HT1080 (cell line): ENCODE measurements around the gene SORCS2. TPM values are rescaled to one million over a fixed set of nuclear protein-coding genes. Genes with fewer than 3 reads are reported as not detected.

Source experiments
- DNase-seq: peaks from one replicate; pipeline ENCODE4 v3.0.0-alpha.2; 2015; ENCODE audit warnings: low read depth
- total RNA-seq: library from RNA; depleted of rRNA; stranded (reverse); fragments of >200 nt; shearing (Covaris generic); gene quantifications from 2 replicates; pipeline ENCODE4 v1.2.3, GENCODE V29; 2014

SORCS2 gene
- total RNA-seq, 1 experiment from 2014 or later = 5.4 TPM

DNA sequence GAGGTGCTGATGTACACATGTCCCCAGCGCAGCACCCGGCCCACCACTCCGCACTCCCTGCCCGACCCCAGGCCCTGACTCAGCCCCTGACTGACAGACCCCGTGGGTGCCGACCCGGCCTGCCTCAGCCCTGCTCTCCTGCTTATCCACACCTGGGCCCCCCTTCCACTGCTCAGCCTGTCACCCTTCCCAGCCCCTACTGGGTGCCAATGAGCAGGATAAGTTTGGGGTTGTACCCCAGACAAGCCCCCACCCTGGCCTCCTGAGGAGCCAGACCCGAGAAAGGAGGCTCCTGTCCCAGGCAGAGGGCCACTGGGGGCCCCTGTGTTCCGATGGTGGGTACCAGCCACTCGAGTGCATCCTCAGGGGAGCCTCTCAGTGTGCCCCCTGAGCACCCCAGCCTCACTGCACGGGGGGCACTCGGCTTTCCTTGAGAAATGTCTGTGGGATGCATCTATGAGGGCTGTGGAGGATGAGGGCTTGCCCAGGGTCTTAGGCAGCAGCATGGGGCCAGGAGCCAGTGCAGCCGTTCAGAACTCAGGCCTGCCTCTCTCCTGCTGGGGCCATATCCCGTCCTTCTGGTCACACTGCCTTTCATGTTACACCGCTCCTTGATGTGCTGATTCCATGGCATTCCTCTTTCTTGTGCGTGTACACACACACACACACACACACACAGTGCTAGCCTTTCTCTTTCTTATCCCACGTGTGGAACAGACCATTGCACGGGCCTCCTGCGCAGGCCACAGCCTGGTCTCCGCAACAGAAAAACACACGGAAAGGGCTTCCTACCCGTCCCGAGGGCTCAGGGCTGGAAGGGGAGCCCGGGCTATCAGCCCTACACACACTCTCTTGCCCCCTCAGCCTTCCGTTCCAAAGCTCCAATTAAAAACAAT lies 462.5 kb downstream of the SORCS2 start:
- no peak for DNase-seq

DNA sequence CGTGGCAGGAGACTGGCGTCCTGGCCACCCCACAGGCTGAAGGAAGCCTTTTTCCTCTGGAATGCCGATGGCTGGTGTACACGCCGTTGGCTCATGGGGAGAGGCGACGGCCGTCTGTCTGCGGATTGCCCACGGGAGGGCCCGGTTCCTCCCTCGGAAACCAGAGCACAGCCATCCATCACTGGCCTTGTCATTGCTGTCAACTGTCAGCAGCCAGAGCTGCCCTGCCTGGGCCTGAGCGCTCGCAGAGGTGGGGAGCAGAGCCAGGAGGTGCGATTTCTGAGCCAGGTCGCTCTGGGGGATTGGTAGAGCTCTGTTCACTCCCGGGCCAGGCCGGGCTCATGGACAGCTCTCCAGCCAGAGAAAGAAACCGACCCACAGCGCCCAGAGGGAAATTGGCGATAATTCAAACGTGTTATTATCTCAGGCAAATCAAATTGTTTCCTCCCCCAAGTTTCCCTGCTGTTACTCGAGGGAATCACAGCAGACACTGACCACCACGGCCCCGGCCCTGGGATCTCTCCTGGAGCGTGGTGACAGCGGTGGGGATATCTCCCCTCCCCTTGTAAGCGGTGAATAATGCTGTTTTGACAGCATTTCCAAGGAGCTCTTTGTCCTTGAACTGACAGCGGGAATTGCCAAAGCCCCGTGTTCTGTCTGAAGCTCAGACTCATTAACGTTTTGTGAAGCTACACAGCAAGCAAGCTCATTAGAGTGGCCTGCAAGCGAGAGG lies 463.3 kb downstream of the SORCS2 start:
- no peak for DNase-seq

DNA sequence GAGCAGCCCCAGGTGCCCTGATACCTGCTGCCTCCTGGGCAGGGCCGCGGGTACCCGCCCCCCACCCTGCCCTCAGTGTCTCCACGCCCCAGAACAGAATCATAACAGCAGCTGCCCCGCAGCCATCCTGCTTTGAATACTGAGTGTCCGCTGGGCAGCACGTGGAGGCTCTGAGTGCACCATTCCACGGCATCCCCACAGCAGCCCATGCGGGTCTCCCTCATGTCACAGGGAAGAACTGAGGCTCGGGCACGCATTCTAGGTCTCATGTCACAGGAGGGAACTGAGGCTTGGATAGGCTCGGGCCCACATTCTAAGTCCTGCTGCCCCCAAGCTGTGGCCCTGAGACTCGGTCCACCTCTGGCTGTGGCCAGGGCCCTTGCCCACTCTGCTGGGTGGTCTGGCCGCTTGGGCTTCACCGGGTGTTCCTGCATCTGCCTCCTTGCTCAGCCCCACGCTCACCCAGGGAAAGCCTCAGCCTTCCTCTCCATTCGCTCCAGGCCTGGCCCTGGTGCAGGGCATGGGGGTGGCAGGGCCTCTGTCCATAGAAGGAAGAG lies 464.0 kb downstream of the SORCS2 start:
- DNase-seq = no peak

DNA sequence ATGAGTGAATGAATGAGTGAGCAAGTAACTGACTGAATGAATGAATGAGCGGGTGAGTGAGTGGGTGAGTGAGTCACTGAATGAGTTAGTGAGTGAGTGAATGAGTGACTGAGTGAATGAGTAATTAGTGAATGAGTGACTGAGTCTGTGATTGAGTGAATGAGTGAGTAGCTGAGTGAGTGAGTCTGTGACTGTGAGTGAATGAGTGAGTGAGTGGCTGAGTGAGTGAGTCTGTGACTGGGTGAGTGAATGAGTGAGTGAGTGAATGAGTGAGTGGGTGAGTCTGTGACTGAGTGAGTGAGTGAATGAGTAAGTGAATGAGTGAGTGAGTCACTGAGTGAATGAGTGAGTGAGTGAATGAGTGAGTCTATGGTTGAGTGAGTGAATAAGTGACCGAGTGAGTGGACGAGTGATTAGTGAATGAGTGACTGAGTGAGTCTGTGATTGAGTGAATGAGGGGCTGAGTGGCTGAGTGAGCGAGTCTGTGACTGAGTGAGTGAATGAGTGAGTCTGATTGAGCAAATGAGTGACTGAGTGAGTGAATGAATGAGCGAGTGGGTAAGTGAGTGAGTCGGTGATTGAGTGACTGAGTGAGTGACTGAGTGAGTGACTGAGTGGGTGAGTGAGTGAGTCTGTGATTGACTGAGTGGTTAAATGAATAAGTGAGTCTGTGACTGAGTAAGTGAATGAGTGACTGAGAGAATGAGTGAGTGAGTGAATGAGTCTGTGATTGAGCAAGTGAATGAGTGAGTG lies 465.4 kb downstream of the SORCS2 start:
- DNase-seq = no peak

DNA sequence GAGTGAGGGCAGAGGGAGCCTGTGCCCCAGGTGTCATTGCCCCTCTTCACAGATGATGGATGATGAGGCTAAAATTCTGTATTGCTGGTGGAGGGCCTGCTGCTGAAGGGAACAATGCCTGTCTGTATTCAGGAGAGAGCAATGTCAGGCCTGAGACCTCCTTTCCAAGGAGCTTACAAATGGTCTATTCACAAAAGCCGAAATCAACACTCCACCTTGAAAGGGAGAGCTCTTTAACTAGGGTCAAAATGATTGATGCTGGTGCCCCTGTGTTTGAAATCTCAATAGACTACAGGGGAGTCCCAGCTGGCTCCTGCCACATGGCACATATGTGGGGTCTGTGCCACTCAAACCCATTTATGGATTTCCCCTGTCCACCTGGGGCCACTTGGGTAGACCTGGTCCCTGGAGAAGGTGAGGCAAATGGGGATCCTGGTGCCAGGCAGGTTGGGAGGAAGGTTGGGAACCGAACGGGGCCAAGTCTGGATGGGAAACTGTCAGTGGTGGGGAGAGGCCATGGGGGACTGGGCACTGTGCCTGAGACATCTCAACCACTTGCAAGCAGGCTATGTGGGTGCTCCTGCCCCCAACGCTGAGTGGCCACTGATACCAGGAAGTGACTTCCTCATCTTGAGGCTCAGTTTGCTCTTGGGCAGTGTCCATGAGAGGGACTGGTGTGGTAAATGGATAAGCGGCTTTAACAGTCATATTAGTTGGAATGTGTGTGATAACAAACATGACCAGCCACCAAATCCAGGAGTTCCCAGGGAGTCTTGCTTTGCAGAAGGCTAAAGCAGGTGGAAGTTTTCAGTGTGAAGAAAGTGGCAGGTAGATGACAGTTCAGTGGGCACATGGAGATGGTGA lies 466.2 kb downstream of the SORCS2 start:
- DNase-seq = peak; percentile 68

DNA sequence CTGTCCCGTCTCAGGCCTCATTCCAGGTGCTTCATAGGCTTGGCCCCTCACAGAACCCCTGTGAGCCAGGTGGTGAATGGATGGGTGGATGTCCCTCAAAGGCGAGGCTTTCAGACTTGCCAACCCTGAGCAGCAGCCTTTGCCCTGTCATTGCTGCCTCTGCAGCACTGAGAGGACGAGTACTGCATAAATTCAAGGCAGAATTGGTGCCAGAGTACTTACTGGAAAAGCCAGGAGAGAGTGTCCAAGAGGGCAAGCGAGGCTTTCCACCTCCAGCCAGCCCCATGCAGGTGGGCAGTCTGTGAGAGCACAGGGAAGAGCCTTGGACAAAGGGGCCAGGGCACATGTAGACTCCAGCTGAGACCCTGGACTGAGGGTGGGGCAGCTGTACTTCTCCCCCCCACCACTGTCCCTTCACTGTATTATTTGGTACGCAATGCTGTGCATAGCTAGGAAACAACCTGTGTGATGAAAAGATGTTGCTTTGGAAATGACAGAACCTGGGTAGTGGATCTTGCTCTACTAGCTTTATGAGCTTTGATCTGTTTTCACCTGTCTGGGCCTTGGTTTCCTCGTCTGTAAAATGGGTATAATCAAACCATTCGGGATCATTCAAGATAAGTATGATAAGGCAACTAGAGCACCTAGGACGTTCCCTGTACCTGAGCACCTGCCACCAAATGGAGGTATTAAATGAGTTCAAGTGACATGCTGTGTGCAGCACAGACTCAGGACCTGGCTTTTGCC lies 467.3 kb downstream of the SORCS2 start:
- no peak for DNase-seq

DNA sequence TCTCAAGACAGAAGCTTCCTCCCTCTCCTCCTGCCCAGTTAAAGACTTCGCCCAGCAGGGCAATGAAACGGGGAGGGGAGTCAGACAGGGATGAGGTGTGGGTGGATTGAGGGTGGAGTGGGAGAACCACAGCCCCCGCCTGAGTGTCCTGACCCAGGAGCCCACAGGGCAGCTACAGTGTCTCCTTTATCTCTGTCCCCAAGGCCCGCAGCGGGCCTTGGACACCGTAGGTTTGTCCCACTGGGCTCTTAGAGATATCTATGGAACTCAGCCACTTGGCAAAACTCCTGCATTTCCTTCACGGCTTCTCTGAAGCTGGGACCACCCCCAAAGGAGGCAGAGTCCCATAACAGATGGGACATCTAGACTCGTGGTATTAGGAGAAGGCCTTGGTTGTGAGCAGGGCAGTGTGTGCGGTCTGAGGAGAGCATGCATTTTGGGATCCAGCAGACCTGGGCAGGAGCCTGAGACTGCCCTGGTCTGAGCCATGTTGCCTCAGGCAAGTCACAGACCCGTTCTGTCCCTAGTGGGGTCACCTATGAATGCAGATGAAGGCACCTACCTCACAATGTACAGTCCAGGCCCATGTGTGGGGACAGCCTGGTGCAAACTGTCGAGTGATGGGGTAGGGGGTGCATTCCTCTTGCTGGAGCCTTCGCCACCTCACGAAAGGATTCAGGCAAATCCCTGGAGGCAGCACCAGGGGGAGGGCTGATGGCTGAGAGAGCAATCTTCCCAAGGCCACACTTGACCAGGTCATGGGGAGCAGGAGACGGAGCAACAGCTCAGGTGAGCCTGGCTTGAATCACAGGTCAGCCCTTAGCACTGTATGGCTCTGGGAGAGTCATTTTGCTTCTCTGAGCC lies 468.1 kb downstream of the SORCS2 start:
- DNase-seq = no peak

DNA sequence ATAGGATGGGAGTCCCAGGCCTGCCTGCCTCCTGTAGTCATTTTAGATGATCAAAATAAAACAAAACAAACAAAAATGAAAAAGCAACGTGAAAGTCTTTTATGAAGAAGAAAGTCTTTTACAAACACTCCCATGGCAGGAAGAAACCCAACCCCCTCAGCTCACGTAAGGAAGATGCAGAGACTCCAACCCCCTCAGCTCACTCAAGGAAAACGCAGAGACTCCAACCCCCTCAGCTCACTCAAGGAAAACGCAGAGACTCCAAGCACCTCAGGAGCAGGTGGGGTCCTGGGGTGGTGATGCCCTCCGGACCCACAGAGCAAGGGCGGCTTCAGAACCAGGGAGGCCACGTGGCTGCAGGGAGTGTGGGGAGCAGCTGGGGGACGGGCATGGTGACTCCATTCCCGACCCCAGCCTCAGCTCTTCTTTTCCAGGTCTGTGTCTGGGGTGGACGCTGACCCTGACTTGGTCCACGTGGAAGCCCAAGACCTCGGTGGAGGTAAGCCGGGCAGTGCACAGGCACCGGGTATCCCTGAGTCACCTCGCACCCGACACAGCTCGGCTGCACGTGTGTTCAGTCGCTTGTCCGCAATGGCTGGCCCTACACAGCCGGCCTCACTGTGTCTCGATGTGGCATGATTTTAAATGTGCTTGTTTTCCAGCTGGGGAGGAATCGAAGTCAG lies 468.9 kb downstream of the SORCS2 start:
- no peak for DNase-seq

DNA sequence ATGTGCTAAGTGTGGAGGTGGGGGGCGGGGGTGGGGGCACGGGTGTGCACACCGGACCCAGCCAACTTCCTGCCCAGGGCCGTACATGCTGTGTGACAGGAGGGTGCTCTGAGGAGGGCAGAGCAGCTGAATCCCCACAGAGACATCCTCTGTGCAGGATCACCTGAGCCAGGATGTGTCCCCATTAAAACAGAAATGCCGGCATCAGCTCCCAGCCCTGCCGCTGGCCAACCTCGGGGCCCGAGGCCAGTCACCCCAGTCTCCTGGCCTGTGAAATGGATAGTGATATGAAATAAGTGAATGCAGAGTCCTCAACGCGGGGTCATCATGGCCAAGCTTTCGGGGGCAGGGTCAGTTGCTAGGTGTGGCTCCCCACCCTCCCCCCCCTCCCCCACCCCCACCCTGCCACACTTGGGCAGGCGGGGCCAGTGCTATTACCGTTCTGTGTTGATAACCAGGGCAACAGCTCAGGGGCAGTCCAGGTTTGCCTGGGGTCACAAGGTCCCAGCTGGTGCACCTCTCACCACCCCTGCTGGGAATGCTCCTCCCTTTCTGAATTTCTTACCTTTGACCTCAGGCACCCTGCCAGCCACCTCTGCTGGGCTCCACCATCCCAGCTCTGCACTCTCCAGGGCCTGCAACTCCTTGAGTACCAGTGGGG lies 469.6 kb downstream of the SORCS2 start:
- DNase-seq = no peak

DNA sequence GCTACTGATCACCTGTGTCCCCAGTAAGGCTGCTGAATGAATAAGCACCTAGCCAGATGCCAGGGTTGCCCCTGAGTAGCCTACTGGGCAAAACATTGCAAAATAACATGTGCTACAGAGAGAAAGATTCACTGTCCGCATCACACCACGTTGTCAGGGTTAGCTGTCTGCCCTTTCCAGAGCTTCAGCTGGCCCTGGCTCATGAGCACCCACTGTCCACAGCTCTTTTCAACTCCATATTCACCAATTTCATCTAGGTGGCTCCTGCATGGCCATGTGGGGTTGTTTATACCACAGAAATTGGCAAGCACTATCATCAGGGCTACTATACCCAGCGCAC lies 470.1 kb downstream of the SORCS2 start:
- no peak for DNase-seq

DNA sequence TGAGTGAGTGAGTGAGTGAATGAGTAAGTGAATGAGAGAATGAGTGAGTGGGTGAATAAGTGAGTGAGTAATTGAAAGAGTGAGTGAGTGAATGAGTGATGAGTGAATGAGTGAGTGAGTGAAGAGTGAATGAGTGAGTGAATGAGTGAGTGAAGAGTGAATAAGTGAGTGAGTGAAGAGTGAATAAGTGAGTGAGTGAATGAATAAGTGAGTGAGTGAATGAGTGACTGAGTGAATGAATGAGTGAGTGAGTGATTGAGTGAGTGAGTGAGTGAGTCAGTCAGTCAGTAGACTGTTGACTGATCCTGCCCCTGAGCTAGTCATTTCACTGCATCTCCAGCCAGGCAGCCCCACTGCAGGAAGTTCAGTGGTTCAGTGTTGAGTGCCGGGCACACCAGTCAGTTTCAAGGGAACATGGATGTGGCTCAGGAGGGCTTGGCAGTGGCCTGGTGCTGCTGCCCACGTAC lies 470.8 kb downstream of the SORCS2 start:
- peak; percentile 49 for DNase-seq

DNA sequence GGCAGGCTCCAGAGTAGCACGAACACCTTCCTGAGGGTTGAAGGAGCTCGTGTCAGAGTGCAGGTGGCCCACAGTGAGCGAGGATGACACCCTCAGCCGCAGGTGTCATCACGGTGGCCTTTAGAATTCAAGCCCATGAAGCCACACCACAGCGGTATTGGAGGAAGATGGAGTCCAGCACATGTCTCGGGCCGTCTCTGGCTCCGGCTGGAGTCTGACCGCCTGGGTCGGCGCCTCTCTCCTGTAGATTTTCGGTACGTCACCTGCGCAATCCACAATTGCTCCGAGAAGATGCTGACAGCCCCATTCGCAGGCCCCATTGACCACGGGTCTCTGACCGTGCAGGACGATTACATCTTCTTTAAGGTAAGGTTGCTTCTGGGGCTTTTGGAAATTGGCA lies 471.8 kb downstream of the SORCS2 start:
- no peak for DNase-seq

DNA sequence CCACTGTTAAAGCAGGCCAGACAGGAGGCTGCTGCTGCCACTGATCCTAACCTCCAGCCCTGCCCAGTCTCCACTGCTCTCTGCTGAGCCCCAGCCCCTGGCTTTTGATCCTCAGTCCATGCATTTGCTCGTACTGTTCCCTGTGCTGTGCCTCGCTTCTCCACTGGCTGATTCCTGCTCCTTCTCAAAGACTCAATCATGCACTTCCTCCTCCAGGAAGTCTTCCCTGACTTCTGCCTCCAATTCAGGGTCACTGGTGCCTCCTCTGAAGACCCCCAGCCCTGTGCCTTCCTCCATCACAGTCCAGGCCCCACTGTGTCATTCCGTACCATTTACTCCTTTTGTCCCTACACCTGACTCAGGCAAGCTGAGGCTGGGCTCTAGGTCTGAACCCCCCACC lies 473.0 kb downstream of the SORCS2 start:
- no peak for DNase-seq

DNA sequence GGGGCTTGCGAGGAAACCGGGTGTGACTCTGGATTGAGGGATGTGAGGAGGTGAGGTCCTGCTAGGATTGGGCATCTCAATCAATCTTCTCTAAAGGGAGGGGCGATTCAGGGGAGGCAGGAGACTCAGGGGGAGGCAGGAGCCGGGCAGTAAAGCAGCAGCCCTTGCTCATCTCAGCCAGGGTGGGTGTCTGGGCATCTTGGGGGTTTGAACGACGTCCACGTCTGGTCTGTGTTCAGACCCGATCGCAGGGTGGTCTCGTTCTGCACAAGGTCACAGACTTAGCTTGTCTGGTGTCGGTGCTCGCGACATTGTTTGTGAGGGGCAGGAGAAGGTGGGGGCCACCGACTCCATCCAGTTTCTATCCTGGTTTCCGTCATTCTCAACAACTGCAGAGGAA lies 473.7 kb downstream of the SORCS2 start:
- DNase-seq = no peak

DNA sequence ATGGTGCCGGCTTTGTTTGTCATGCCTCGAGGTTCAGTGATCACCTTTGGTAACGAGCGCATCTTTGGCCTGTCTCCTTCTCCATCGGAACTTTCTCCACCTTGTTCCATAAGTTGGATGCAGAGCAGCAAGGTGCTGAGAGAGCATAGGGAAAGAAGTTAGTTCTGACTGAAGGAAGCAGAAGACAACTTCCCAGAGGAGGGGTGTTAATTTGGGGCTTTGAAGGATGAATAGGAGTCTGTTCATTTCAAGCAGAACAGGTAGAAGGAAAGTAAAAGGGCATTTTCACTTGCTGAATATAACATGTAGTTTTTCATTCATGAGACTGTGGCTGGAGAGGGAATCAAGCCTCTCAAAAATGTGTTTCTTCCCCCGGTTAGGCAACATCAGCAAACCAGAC lies 474.4 kb downstream of the SORCS2 start:
- DNase-seq = no peak

DNA sequence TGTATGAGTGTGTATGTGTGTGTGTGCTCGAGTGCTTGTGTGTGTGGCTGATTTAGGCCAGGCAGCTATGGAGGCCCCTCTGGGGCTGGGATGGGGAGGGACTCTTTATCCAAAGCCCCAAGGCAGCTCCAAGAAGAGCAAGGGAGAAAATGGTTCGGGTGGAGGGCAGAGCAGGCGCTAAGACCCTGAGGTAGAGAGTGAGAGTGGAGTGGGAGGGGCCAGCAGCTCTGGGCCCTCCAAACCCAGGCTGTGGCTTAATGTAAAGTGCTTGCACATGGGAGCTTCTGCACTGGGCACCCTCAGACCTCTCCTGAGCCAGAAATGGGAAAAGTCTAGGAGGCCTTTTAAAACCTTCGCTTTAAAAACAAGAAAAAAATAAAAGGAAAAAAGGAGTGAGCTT lies 475.9 kb downstream of the SORCS2 start:
- no peak for DNase-seq

DNA sequence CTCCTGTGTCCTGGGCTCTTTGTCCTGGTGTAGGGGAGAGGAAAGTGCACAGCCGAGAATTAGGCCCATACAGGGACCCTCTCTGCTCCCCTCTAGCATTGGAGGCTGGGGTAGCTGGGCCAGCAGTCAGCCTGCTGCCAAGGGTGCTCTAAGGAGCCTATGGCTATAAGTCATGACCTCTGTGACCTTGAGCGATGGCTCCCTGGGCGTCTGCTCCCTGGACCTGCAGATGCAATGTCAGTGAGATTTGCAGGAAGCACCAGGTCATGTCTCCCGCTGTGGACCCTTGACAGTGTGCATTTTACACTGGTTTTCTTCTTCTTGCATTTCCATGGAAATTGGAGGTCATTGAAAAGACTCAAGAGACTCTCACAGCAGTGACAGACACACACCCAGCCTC lies 476.5 kb downstream of the SORCS2 start:
- DNase-seq = no peak

DNA sequence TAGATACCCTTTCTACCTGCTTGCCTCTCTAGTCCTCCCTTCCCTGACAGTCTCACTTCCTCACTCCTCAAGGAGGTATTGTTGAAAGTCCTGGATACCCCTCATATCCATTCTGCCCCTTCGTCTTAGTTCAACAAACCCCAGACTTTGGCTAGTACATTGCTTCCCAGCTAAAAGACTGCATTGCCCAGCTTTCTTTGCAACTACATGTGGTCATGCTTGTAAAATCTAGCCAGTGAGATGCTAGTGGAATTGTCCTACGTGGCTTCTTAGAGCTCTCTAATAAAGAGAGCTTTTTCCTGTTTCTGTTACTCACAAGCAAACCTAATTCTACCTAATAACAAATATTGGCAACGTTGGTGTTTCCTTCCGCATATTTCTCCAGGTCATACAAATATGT lies 480.3 kb downstream of the SORCS2 start:
- no peak for DNase-seq
